ENCODE measurements around the gene HTR3A.

DNA sequence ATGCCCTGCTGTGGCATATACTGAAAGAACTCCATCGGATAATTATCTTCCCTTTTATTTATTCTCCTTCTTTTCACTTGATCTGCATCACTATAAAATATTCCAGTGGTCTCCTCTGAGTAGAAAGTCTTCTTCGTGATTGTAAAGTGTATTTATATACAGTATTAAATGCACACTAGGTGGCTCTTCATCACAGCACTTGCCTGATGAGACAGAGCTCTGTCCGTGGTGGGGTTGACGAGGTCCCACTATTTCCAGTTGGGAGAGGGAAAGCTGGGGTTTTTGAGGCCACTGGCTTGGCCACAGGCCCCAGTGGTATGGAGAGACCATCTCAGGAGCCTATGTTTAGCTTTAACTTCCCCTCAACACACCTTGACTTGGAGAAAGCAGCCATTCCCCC is 53.0 kb downstream of the HTR3A start:
- TF ChIP-seq EZH2 (IDR thresholded peaks at IDR 0.05; ENCODE audit: low read length) = no peak
- TF ChIP-seq, protein P1, sequence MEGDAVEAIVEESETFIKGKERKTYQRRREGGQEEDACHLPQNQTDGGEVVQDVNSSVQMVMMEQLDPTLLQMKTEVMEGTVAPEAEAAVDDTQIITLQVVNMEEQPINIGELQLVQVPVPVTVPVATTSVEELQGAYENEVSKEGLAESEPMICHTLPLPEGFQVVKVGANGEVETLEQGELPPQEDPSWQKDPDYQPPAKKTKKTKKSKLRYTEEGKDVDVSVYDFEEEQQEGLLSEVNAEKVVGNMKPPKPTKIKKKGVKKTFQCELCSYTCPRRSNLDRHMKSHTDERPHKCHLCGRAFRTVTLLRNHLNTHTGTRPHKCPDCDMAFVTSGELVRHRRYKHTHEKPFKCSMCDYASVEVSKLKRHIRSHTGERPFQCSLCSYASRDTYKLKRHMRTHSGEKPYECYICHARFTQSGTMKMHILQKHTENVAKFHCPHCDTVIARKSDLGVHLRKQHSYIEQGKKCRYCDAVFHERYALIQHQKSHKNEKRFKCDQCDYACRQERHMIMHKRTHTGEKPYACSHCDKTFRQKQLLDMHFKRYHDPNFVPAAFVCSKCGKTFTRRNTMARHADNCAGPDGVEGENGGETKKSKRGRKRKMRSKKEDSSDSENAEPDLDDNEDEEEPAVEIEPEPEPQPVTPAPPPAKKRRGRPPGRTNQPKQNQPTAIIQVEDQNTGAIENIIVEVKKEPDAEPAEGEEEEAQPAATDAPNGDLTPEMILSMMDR (optimal IDR thresholded peaks at IDR 0.05 in 1 of 3, IDR thresholded peaks at IDR 0.05 in 1 of 3, conservative IDR thresholded peaks at IDR 0.05 in 1 of 3; ENCODE audit: extremely low read depth in 1 of 3, insufficient read depth in 2 of 3, low read length in 3 of 3) = peak in 1 of 3 experiments; percentile 13
